Uterus (tissue), 2 donors: ENCODE measurements around the gene CTCF.
A peak's percentile ranks its signal among the peaks of the same experiment; 100 is the strongest.

Experiments used
- POLR2A ChIP-seq, 2 donors: fragments of 450-650 bp; IDR thresholded peaks; one replicate each; pipeline ENCODE4 v1.6.1; 2016; ENCODE audit warnings: antibody characterized with exemption in 2 of 2, mild to moderate bottlenecking in 1 of 2, moderate library complexity in 1 of 2
- TF ChIP-seq, protein P1 (sequence below), 4 experiments: fragments of 200-600 bp in 2 of 4; fragments of 450-650 bp in 2 of 4; sonication (generic) in 2 of 4; IDR thresholded peaks; one replicate each; pipeline ENCODE4 v1.5.1; 2016 to 2019; ENCODE audit warnings: antibody characterized with exemption in 4 of 4, mild to moderate bottlenecking in 2 of 4, moderate library complexity in 1 of 4

DNA sequence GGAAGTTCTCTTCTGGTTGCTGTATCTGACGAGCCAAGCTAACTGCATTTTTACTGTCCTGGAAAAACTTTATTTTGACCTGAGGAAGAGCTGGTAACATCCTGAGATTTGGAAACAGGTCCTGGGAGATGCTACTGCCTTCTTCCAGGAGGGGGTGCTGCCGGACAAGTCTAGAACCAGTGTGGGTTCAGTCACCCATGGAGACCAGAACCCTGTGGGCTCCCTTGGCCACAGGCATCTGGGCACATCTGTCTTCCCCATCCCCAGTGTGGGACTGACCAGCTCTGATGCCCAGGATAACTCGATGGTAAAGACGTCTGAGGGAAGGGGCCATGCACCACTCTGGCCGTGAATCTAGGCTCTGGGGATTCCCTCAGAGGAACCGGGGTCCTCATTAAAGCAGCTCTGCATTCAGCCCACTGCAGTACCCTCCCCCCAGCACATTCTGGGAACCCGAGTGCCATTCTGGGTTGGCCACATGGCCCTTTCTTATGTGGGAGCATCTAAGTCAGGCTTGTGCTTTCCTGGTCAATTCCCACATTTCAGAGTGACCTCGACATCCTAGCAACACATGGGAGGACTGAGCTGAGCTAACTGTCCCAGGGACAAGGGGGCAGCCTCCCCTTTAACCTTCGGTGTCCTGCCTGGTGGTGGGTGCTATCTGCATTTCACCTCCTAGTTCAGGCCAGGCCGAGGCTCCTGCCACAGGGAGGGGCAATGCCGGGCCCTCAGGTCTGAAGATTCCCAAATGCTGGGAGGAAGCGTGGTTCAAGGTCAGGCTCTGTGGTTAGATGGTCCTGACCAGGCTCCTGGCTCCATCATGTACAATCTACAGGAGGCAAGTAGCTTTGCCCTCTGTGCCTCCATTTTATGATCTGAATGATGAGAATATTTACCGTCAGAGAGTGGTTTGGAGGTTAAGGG lies 110.7 kb downstream of the CTCF start:
- TF ChIP-seq POLR2A (IDR thresholded peaks at IDR 0.05) = no peak
- TF ChIP-seq, protein P1, sequence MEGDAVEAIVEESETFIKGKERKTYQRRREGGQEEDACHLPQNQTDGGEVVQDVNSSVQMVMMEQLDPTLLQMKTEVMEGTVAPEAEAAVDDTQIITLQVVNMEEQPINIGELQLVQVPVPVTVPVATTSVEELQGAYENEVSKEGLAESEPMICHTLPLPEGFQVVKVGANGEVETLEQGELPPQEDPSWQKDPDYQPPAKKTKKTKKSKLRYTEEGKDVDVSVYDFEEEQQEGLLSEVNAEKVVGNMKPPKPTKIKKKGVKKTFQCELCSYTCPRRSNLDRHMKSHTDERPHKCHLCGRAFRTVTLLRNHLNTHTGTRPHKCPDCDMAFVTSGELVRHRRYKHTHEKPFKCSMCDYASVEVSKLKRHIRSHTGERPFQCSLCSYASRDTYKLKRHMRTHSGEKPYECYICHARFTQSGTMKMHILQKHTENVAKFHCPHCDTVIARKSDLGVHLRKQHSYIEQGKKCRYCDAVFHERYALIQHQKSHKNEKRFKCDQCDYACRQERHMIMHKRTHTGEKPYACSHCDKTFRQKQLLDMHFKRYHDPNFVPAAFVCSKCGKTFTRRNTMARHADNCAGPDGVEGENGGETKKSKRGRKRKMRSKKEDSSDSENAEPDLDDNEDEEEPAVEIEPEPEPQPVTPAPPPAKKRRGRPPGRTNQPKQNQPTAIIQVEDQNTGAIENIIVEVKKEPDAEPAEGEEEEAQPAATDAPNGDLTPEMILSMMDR (IDR thresholded peaks at IDR 0.05) = peak; percentile 41 to 70 (median 49)
